CD4-positive, alpha-beta memory T cell (primary cell): Measurements from ENCODE around the gene PARL. TPM values are rescaled to one million over a fixed set of nuclear protein-coding genes. Genes with fewer than 3 reads are reported as not detected.

ENCODE experiments used
- CTCF ChIA-PET: fragments of 350-600 bp; sonication (Branson Sonifier 250); formaldehyde crosslinking; loops from one replicate; lab custom pipeline; 2021; ENCODE audit warnings: inconsistent platforms; ENCODE audit not compliant: partially characterized antibody; lab: Charles Lee
- POLR2A ChIA-PET: fragments of 350-600 bp; sonication (Branson Sonifier 250); formaldehyde crosslinking; loops from one replicate; lab custom pipeline; 2021; ENCODE audit not compliant: partially characterized antibody; lab: Charles Lee
- DNase-seq, 5 donors: peaks; one replicate each; pipeline versions ENCODE4 v3.0.0 to v3.0.0-alpha.2; 2020 to 2022; ENCODE audit warnings: mixed read lengths in 1 of 5
- H3K27ac ChIP-seq: one replicate; pipeline ENCODE4 v1.7.0; 2013; ENCODE audit warnings: low read depth, low read length
- H3K27me3 ChIP-seq: 2 replicates; pipeline ENCODE4 v1.7.0; 2013; ENCODE audit warnings: mild to moderate bottlenecking, low read length, moderate library complexity; ENCODE audit not compliant: insufficient read depth
- H3K36me3 ChIP-seq: 2 replicates; pipeline ENCODE4 v1.7.0; 2013; ENCODE audit warnings: mild to moderate bottlenecking, low read length, moderate library complexity; ENCODE audit not compliant: insufficient read depth
- H3K4me1 ChIP-seq: 2 replicates; pipeline ENCODE4 v1.7.0; 2013; ENCODE audit warnings: mild to moderate bottlenecking, low read length, moderate library complexity; ENCODE audit not compliant: insufficient read depth
- H3K4me3 ChIP-seq, 2 donors: one replicate each; pipeline ENCODE4 v1.7.0; 2013; ENCODE audit warnings: low read length in 2 of 2, mild to moderate bottlenecking in 1 of 2
- H3K9me3 ChIP-seq, 2 donors: one replicate each; pipeline ENCODE4 v1.7.0; 2013; ENCODE audit warnings: low read length in 2 of 2, control low read depth in 1 of 2; ENCODE audit not compliant: control insufficient read depth in 1 of 2
- H3K27ac Mint-ChIP-seq, 7 donors: one replicate each; pipeline ENCODE4 v1.8.0; 2020 to 2021; ENCODE audit warnings: mixed read lengths in 7 of 7, mild to moderate bottlenecking in 6 of 7, inconsistent platforms in 3 of 7, moderate library complexity in 3 of 7
- H3K27me3 Mint-ChIP-seq, 2 donors: one replicate each; pipeline ENCODE4 v1.8.0; 2020 to 2021; ENCODE audit warnings: mixed read lengths in 2 of 2
- H3K36me3 Mint-ChIP-seq, 2 donors: one replicate each; pipeline ENCODE4 v1.8.0; 2020 to 2021; ENCODE audit warnings: mixed read lengths in 2 of 2, inconsistent platforms in 1 of 2, mild to moderate bottlenecking in 1 of 2
- H3K4me1 Mint-ChIP-seq, 4 donors: one replicate each; pipeline ENCODE4 v1.8.0; 2020 to 2021; ENCODE audit warnings: mixed read lengths in 4 of 4, mild to moderate bottlenecking in 1 of 4
- H3K4me3 Mint-ChIP-seq, 8 donors: one replicate each; pipeline ENCODE4 v1.8.0; 2020 to 2021; ENCODE audit warnings: mixed read lengths in 8 of 8, mild to moderate bottlenecking in 7 of 8, moderate library complexity in 6 of 8, inconsistent platforms in 3 of 8
- H3K9me3 Mint-ChIP-seq, 8 donors: one replicate each; pipeline ENCODE4 v1.8.0; 2020 to 2021; ENCODE audit warnings: mixed read lengths in 8 of 8, mild to moderate bottlenecking in 5 of 8, inconsistent platforms in 3 of 8, moderate library complexity in 1 of 8
- intact Hi-C: fragments of 100-400 bp; cut with micrococcal nuclease; formaldehyde crosslinking; loops from one replicate; pipeline ENCODE4 v1.15.1; 2023
- polyA plus RNA-seq, 2 donors: library from polyadenylated mRNA; unstranded; fragments of 300-500 nt; fragmentation: Illumina TruSeq; gene quantifications; one replicate each; pipeline ENCODE4 v1.2.3, GENCODE V29; 2021
- total RNA-seq, 2 experiments: library from RNA; stranded (reverse); gene quantifications; one replicate each; pipeline ENCODE4 v1.2.3, GENCODE V29; 2021

The PARL gene
- total and polyA plus RNA-seq, 4 experiments from 2014 or later = 46.9 to 168 (median 75.1) TPM

GRCh38 chr3:183827809-183828537, 56.7 kb downstream of the PARL start:
- ChIA-PET CTCF (interaction anchor here (1.3 kb wide), 2 partner anchors 7 to 56 kb away, joined by 3 read pairs; partner anchors contain the start of gene PARL), POLR2A (interaction anchor here (1.8 kb wide), 1 partner anchor 11 kb away, joined by 4 read pairs; no protein-coding TSS in a partner anchor)
- H3K4me3 Mint-ChIP-seq = no peak overlapping the region

GRCh38 chr3:183826448-183827250, 58.0 kb downstream of the PARL start:
- H3K27me3 Mint-ChIP-seq = peaks cover 0 to 6% of the 10 kb centered on the region in 2 donors
- POLR2A ChIA-PET = interaction anchor here (1.8 kb wide), 1 partner anchor 10 kb away, joined by 4 read pairs; no protein-coding TSS in a partner anchor
- Histone ChIP-seq H3K4me1 (peaks cover 13% of the 10 kb centered on the region), H3K27ac (no peak overlapping the region), H3K27me3 (no peaks in the 10 kb centered on the region), H3K4me3 (no peak overlapping the region), H3K9me3 (no peaks in the 10 kb centered on the region), H3K36me3 (no peaks in the 10 kb centered on the region)
- peak overlapping the region in 4 of 7 donors; percentile 1 to 57 (median 46) for H3K27ac Mint-ChIP-seq
- H3K4me3 Mint-ChIP-seq = peak overlapping the region; percentile 66 to 84 (median 76)
- H3K36me3 Mint-ChIP-seq = peaks cover 10 to 29% of the 10 kb centered on the region in 2 donors
- intact Hi-C loops = no loop called here
- no peak for DNase-seq
- H3K9me3 Mint-ChIP-seq = peaks cover 0 to 5% (median 0%) of the 10 kb centered on the region in 8 donors
- CTCF ChIA-PET = interaction anchor here (0.7 to 1.5 kb wide), 6 partner anchors 9 to 129 kb away, joined by 3 to 6 read pairs (median 3); partner anchors contain the start of genes PARL and YEATS2
- H3K4me1 Mint-ChIP-seq = peaks cover 8 to 16% (median 15%) of the 10 kb centered on the region in 4 donors

More at GRCh38 chr3:183827809-183828537, 56.7 kb downstream of the PARL start:
- H3K4me3 ChIP-seq = no peak overlapping the region
- H3K36me3 ChIP-seq = peaks cover 6% of the 10 kb centered on the region
- no peak for DNase-seq
- no peaks in the 10 kb centered on the region for H3K9me3 ChIP-seq
- Mint-ChIP-seq H3K4me1 (peaks cover 8 to 16% (median 15%) of the 10 kb centered on the region in 4 donors), H3K27me3 (peaks cover 0 to 3% of the 10 kb centered on the region in 2 donors), H3K36me3 (peaks cover 18 to 38% of the 10 kb centered on the region in 2 donors), H3K9me3 (peaks cover 0 to 5% (median 0%) of the 10 kb centered on the region in 8 donors), H3K27ac (no peak overlapping the region)
- H3K27me3 ChIP-seq = no peaks in the 10 kb centered on the region
- intact Hi-C loops = no loop called here
- H3K27ac ChIP-seq = no peak overlapping the region
- peaks cover 13% of the 10 kb centered on the region for H3K4me1 ChIP-seq

- intact Hi-C loops = no loop called here
- Histone ChIP-seq H3K4me1 (peaks cover 13% of the 10 kb centered on the region), H3K36me3 (no peaks in the 10 kb centered on the region), H3K4me3 (peak within 1 kb of the TSS in 1 of 2 donors; percentile 49), H3K27ac (no peak within 1 kb of the TSS), H3K27me3 (no peaks in the 10 kb centered on the region), H3K9me3 (no peaks in the 10 kb centered on the region)
- POLR2A ChIA-PET = interaction anchor here (0.7 to 1.8 kb wide), 3 partner anchors 9 to 59 kb away, joined by 3 to 4 read pairs (median 3); partner anchors contain the start of gene PARL
- Mint-ChIP-seq H3K4me1 (peaks cover 8 to 16% (median 15%) of the 10 kb centered on the region in 4 donors), H3K36me3 (peaks cover 9 to 26% of the 10 kb centered on the region in 2 donors), H3K27ac (peak within 1 kb of the TSS in 5 of 7 donors; percentile 9 to 74 (median 47)), H3K9me3 (peaks cover 0 to 5% (median 0%) of the 10 kb centered on the region in 8 donors), H3K27me3 (peaks cover 0 to 6% of the 10 kb centered on the region in 2 donors), H3K4me3 (peak within 1 kb of the TSS; percentile 55 to 84 (median 80))
- DNase-seq = peak in 3 of 5 donors; percentile 11 to 45 (median 22)
- CTCF ChIA-PET = interaction anchor here (0.9 to 1.5 kb wide), 3 partner anchors 9 to 59 kb away, joined by 3 to 6 read pairs (median 3); partner anchors contain the start of gene PARL
These were observed 59.1 kb downstream of the PARL start, which contains the start of gene MAP6D1 for GRCh38 chr3:183825456-183826161. TSS of gene MAP6D1 (minus strand) at chr3:183825577. CDS start at chr3:183825547, 30 bp downstream.

- Histone ChIP-seq H3K4me1 (peaks cover 13% of the 10 kb centered on the region), H3K27ac (no peak overlapping the region), H3K27me3 (no peaks in the 10 kb centered on the region), H3K4me3 (peak overlapping the region in 1 of 2 donors; percentile 49), H3K9me3 (no peaks in the 10 kb centered on the region), H3K36me3 (no peaks in the 10 kb centered on the region)
- H3K4me3 Mint-ChIP-seq = peak overlapping the region; percentile 55 to 84 (median 76)
- H3K27me3 Mint-ChIP-seq = peaks cover 0 to 6% of the 10 kb centered on the region in 2 donors
- ChIA-PET POLR2A (interaction anchor here (1.0 to 2.1 kb wide), 2 partner anchors 10 to 60 kb away, joined by 3 to 8 read pairs; partner anchors contain the start of gene PARL), CTCF (no interaction called here)
- H3K36me3 Mint-ChIP-seq = peaks cover 3 to 20% of the 10 kb centered on the region in 2 donors
- H3K4me1 Mint-ChIP-seq = peaks cover 8 to 16% (median 15%) of the 10 kb centered on the region in 4 donors
- DNase-seq = peak in 3 of 5 donors; percentile 6 to 12 (median 6)
- no peak overlapping the region for H3K27ac Mint-ChIP-seq
- peaks cover 0 to 5% (median 0%) of the 10 kb centered on the region in 8 donors for H3K9me3 Mint-ChIP-seq
- intact Hi-C loops = no loop called here
These were observed 59.8 kb downstream of the PARL start for GRCh38 chr3:183824761-183825455.

- Histone ChIP-seq H3K4me3 (no peak overlapping the region), H3K27me3 (no peaks in the 10 kb centered on the region), H3K4me1 (peaks cover 13% of the 10 kb centered on the region), H3K9me3 (no peaks in the 10 kb centered on the region), H3K27ac (no peak overlapping the region), H3K36me3 (no peaks in the 10 kb centered on the region)
- intact Hi-C loops = no loop called here
- Mint-ChIP-seq H3K4me1 (peaks cover 8 to 16% (median 15%) of the 10 kb centered on the region in 4 donors), H3K36me3 (peaks cover 2 to 11% of the 10 kb centered on the region in 2 donors), H3K9me3 (peaks cover 0 to 5% (median 0%) of the 10 kb centered on the region in 8 donors), H3K4me3 (peak overlapping the region; percentile 55 to 84 (median 76)), H3K27ac (peak overlapping the region in 3 of 7 donors; percentile 30 to 68 (median 47)), H3K27me3 (peaks cover 0 to 6% of the 10 kb centered on the region in 2 donors)
- POLR2A ChIA-PET = interaction anchor here (2.1 kb wide), 1 partner anchor 9 kb away, joined by 8 read pairs; no protein-coding TSS in a partner anchor
- DNase-seq = no peak
- CTCF ChIA-PET = no interaction called here
These were observed 60.7 kb downstream of the PARL start for GRCh38 chr3:183823963-183824362.

- no peaks in the 10 kb centered on the region for H3K27me3 ChIP-seq
- H3K4me3 Mint-ChIP-seq = peak overlapping the region in 2 of 8 donors; percentile 21 to 46
- ChIA-PET CTCF (no interaction called here), POLR2A (no interaction called here)
- no peak for DNase-seq
- H3K36me3 ChIP-seq = no peaks in the 10 kb centered on the region
- peaks cover 0 to 2% of the 10 kb centered on the region in 2 donors for H3K36me3 Mint-ChIP-seq
- no peak overlapping the region for H3K4me3 ChIP-seq
- peak overlapping the region in 1 of 7 donors; percentile 35 for H3K27ac Mint-ChIP-seq
- H3K9me3 ChIP-seq = no peaks in the 10 kb centered on the region
- intact Hi-C loops = no loop called here
- no peak overlapping the region for H3K27ac ChIP-seq
- peaks cover 13% of the 10 kb centered on the region for H3K4me1 ChIP-seq
- peaks cover 0 to 6% of the 10 kb centered on the region in 2 donors for H3K27me3 Mint-ChIP-seq
- H3K9me3 Mint-ChIP-seq = peaks cover 0 to 5% (median 0%) of the 10 kb centered on the region in 8 donors
- H3K4me1 Mint-ChIP-seq = peaks cover 8 to 16% (median 15%) of the 10 kb centered on the region in 4 donors
These were observed 62.0 kb downstream of the PARL start for GRCh38 chr3:183822631-183823030.
